ENCODE data around the gene NABP2.
A peak's percentile ranks its signal among the peaks of the same experiment; 100 is the strongest.
"Not testable (repeated sequence)": the region's sequence is repeated elsewhere in the genome, so short reads cannot be mapped to it uniquely, and the experiment has no call there.

The NABP2 gene

DNA sequence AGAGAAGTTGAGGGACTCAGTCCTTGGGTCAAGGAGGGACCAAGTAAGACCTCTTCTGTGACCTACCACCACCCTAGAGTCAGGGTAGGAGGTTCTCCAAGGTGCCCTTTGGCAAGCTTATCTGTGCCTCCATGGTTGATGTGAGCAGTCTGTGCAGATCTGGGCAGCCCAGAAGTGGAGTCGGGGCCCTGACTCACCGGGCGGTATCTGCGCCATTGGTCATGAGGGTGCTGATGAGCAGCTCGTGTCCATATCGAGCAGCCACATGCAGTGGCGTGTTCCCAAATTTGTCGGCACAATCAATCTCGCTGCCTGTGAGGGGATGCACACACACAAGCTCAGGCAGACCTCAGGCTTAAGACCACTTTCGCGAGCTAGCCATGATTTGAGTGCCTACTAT, 28.9 kb downstream of the NABP2 start:
- H3K27me3 Mint-ChIP-seq = no peaks in the 10 kb centered on the region
- H3K36me3 Mint-ChIP-seq = peaks cover 7% of the 10 kb centered on the region
- H3K4me3 Mint-ChIP-seq = no peak overlapping the region
- H3K27ac Mint-ChIP-seq = no peak overlapping the region
- H3K9me3 Mint-ChIP-seq = no peaks in the 10 kb centered on the region
- H3K4me1 Mint-ChIP-seq = peaks cover 16% of the 10 kb centered on the region

DNA sequence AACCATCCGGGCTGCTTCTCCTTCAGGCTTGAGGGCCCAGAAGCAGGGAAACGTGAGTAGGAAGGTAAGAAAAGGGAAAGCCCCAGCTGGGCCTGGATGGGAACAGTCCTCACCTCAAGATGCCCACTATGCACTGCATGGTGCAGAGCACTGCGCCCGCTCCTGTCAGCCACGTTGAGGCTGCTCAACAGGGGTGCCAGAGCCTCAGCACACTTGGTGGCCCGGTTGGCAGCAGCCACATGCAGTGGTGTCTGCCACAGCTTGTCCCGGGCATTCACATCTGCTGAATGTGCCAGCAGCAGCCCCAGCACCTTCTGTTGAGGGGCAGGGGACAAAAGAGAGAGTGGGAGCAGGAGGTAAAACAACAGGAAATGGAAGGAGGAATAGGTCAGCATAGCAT, 31.5 kb downstream of the NABP2 start:
- H3K27ac Mint-ChIP-seq = no peak overlapping the region
- H3K4me1 Mint-ChIP-seq = peaks cover 23% of the 10 kb centered on the region
- H3K4me3 Mint-ChIP-seq = no peak overlapping the region

DNA sequence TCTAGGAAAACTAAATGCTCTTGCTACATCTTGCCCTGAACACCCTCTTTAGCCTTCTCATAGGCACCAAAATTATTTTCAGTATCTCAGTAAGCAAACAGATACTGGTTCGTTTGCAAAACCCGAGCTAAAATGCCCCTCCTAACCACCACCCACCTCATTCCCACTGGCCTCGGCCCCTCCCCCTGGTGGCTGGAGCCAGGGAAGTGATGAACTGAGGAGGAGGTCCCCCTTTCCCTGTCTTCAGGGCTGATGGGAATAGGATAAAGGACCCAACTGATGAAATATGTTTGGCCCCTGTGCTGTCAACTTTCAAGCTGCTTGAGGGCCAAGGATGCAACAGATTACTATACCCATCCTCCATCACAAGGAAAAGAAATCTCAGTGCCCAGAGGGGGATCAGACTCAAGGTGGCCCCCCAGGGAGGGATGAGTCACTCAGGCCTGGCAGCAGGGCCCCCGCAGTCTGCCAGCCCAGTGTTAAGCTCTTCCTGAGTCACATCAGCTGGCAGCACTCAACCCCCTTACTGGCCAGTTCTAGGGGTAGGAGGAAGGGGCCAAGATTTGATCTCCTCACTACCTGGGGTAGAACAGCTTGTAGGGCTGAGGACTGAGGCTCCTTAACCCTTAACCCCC, 32.3 kb downstream of the NABP2 start:
- Mint-ChIP-seq H3K27me3 (no peaks in the 10 kb centered on the region), H3K4me1 (peaks cover 23% of the 10 kb centered on the region), H3K4me3 (peak overlapping the region; percentile 85), H3K27ac (peak overlapping the region; percentile 57), H3K9me3 (no peaks in the 10 kb centered on the region), H3K36me3 (peaks cover 7% of the 10 kb centered on the region)

More for the DNA sequence above, 31.5 kb downstream of the NABP2 start:
- peaks cover 7% of the 10 kb centered on the region for H3K36me3 Mint-ChIP-seq
- no peaks in the 10 kb centered on the region for H3K27me3 Mint-ChIP-seq
- no peaks in the 10 kb centered on the region for H3K9me3 Mint-ChIP-seq

DNA sequence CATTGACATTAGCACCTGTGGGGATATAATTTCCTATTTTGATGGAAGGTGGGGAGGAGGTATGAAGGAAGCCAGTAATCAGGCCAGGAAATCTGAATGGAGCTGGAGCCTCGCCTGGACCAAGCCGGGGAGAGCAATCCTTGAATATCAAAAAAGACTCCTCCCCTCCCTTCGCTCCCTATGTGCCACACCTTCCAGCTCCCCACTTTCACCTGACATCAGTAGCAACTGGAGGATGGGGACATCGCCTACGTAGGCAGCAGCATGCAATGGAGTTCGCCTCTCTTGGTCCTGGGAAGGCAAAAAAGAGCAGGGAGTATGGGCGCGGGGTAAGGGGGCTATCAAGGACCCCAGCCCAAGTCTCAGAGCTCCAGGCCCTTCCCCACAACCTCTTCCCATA, 32.9 kb downstream of the NABP2 start:
- H3K9me3 Mint-ChIP-seq = no peaks in the 10 kb centered on the region
- peak overlapping the region; percentile 85 for H3K4me3 Mint-ChIP-seq
- peak overlapping the region; percentile 57 for H3K27ac Mint-ChIP-seq
- peaks cover 5% of the 10 kb centered on the region for H3K36me3 Mint-ChIP-seq
- no peaks in the 10 kb centered on the region for H3K27me3 Mint-ChIP-seq
- peaks cover 23% of the 10 kb centered on the region for H3K4me1 Mint-ChIP-seq

DNA sequence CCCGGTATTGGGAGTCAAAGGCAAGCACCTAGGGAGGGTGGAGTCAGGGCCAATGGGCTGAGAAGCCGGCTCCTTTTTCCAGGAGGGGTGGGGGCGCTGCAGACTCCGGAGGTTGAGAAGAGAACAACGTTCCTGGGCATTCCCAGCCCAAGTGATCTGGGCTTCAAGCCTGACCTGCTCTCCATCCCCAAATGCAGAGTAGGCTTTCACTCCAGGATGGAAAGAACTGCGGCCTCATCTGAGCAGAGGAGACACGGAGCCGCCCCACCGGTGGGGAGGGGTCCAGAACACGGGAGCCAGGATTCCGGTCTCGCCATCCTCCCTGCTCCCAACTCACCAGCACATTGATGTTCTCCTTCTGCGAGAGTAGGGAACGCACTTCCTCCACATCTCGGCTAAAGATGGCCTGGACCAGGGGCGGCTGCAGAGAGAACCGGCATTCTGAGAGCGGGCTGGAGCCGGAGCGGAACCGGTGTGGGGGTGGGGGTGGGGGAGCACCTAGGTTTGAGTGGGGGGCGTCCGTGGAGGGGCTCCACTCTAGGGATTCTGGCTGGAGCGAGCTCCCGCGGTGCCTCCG, 33.4 kb downstream of the NABP2 start:
- Mint-ChIP-seq H3K4me3 (peak overlapping the region; percentile 85), H3K36me3 (peaks cover 3% of the 10 kb centered on the region), H3K4me1 (peaks cover 23% of the 10 kb centered on the region), H3K27me3 (no peaks in the 10 kb centered on the region), H3K27ac (no peak overlapping the region), H3K9me3 (no peaks in the 10 kb centered on the region)

DNA sequence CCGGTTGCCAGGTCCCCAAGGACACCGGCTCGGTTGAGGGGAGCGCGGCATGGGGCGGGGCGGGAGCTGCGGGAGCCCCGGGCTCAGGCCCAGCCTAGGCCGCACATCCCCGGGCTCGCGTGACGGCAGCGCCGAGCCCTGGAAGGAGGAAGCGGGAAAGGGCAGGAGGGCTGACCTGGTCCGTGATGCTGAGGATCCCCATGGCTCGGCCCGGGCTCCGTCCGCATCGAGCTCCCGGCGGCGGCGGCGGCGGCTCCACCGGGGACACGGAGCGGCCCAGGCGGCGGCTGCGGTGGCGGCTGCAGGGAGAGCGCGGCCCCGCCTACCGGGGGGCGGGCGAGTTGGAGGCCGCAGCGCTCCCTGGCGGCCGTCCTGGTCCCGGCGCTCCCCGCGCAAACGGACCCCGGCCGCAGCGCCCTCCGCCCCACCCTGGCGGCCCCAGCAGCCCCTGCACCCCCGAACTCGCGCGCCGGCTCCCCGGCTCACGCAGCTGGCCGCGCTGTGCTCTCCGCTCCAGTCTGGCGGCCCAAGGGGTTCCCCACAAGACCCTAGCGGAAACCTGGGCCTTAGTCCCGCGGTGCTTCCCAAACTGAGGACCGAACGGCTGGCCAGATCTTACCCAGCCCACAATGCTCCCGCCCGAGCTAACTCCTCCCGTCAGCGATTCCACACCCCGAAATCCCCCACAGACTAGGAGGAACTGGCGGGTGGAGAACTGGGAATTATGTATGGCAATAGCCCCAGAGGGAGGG, 34.1 kb downstream of the NABP2 start, which contains the start of gene ANKRD52:
ANKRD52 (minus strand) TSS at position 317 of the 752 bp plus-strand sequence; CDS start at position 202, 115 bp downstream.
- Mint-ChIP-seq H3K36me3 (peaks cover 3% of the 10 kb centered on the region), H3K4me3 (peak within 1 kb of the TSS; percentile 94), H3K27ac (peak within 1 kb of the TSS; percentile 90), H3K4me1 (peaks cover 23% of the 10 kb centered on the region), H3K9me3 (no peaks in the 10 kb centered on the region), H3K27me3 (no peaks in the 10 kb centered on the region)

DNA sequence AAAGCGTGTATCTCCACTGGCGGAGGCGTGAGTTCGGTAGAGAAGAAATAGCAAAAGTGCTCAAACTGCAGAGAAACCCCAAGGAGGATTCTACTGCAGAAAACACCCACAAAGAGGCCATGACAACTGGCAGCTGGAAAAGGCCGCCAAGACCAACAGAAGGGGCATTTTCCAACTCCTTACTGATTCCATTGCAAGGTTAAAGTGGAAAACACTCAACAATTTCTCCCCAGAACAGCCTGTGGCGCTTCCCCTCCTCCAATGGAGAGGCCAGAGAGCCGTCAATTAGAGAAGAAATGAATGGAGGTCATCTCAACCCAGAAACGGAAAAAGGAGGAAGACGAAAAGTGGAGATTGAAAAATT, 34.7 kb downstream of the NABP2 start:
- H3K27ac Mint-ChIP-seq = peak overlapping the region; percentile 90
- H3K4me3 Mint-ChIP-seq = peak overlapping the region; percentile 94
- H3K4me1 Mint-ChIP-seq = peaks cover 23% of the 10 kb centered on the region
- H3K27me3 Mint-ChIP-seq = no peaks in the 10 kb centered on the region
- peaks cover 3% of the 10 kb centered on the region for H3K36me3 Mint-ChIP-seq
- no peaks in the 10 kb centered on the region for H3K9me3 Mint-ChIP-seq

DNA sequence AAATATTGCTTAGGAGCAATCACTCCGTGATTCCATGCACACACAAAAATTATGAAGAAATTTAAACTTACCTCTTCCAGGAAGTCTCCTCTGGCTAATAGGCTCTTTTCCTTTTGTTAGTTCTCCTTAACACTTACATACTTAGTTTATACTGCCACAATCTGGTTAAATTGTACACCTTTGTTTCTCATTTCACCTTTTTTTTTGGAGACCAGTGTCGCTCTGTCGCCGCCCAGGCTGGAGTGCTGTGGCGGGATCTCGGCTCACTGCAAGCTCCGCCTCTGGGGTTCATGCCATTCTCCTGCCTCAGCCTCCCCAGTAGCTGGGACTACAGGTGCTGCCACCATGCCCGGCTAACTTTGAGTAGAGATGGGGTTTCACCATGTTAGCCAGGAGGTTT, 36.2 kb downstream of the NABP2 start:
- no peaks in the 10 kb centered on the region for H3K27me3 Mint-ChIP-seq
- peaks cover 21% of the 10 kb centered on the region for H3K4me1 Mint-ChIP-seq
- no peaks in the 10 kb centered on the region for H3K36me3 Mint-ChIP-seq
- peak overlapping the region; percentile 23 for H3K4me3 Mint-ChIP-seq
- no peak overlapping the region for H3K27ac Mint-ChIP-seq
- H3K9me3 Mint-ChIP-seq = no peaks in the 10 kb centered on the region

DNA sequence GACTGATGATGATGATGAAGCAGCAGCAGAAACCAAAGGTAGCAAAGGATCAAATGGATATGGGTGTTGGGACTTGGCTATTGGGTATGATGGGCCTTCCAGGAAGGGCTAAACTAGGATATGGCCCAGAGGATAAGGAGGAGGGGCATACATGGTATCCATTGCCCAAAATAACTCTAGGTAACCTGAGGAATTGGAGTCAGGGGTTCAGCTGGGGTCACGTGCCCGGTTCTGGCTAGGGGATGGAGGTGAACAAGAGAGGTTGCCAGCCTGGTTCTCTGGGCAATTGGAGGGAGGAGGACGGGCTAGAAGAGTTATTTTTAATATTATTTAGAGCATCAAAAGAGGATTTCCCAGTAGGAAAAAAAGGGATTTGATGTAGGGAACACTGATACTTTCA, 36.8 kb downstream of the NABP2 start:
- H3K27me3 Mint-ChIP-seq = no peaks in the 10 kb centered on the region

DNA sequence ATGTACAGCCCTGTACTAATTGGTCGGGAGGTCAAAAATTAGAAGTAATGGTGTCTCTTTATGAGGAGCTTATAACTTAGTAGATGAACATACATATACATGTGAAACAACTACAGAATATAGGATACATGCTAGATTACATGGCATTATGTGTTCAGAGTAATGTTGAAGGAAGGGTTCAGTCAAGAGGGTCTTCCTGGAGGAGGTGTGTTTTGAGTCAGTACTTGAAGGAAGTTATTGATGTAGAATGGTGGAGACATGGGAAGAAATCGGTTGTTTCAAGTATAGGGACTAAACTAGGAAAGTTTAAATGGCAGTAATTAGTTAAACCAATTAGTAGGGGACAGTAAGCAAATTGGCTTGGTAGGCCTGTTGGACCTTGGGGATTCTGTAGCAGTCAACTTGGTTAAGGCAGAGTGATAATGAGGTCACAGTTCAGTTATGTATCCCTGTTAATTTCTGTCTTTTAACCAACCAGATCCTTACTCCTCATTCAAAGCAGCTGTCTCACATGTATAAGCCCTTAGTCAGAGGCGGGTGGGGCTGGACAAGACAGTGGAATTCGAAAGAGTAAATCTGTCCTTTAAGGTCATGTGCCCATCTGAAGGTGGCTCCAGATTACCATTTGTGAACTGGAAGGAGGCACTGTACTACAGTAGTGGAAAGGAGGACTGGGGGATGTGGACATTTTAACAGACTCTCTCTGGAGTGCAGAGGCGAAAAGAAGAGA, 37.5 kb downstream of the NABP2 start:
- no peaks in the 10 kb centered on the region for H3K9me3 Mint-ChIP-seq
- H3K4me3 Mint-ChIP-seq = no peak overlapping the region
- no peaks in the 10 kb centered on the region for H3K27me3 Mint-ChIP-seq
- peaks cover 22% of the 10 kb centered on the region for H3K4me1 Mint-ChIP-seq
- peak overlapping the region; percentile 43 for H3K27ac Mint-ChIP-seq
- H3K36me3 Mint-ChIP-seq = no peaks in the 10 kb centered on the region

More for the DNA sequence above, 36.8 kb downstream of the NABP2 start:
- H3K9me3 Mint-ChIP-seq = no peaks in the 10 kb centered on the region
- no peak overlapping the region for H3K4me3 Mint-ChIP-seq
- no peak overlapping the region for H3K27ac Mint-ChIP-seq
- H3K4me1 Mint-ChIP-seq = peaks cover 24% of the 10 kb centered on the region
- H3K36me3 Mint-ChIP-seq = no peaks in the 10 kb centered on the region

DNA sequence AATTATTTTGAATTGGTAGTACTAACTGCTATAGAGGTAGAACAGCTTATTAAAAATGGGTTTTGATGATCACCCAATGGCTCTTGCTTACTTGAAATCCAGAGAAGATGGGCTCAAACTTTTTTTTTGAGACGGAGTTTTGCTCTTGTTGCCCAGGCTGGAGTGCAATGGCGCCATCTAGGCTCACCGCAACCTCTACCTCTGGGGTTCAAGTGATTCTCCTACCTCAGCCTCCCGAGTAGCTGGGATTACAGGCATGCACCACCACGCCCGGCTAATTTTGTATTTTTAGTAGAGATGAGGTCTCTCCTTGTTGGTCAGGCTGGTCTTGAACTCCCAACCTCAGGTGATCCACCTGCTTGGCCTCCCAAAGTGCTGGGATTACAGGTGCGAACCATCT, 38.8 kb downstream of the NABP2 start:
- H3K27ac Mint-ChIP-seq, H3K36me3 Mint-ChIP-seq, H3K4me3 Mint-ChIP-seq, H3K9me3 Mint-ChIP-seq, H3K27me3 Mint-ChIP-seq: not testable (repeated sequence)
- H3K4me1 Mint-ChIP-seq = peaks cover 27% of the 10 kb centered on the region

DNA sequence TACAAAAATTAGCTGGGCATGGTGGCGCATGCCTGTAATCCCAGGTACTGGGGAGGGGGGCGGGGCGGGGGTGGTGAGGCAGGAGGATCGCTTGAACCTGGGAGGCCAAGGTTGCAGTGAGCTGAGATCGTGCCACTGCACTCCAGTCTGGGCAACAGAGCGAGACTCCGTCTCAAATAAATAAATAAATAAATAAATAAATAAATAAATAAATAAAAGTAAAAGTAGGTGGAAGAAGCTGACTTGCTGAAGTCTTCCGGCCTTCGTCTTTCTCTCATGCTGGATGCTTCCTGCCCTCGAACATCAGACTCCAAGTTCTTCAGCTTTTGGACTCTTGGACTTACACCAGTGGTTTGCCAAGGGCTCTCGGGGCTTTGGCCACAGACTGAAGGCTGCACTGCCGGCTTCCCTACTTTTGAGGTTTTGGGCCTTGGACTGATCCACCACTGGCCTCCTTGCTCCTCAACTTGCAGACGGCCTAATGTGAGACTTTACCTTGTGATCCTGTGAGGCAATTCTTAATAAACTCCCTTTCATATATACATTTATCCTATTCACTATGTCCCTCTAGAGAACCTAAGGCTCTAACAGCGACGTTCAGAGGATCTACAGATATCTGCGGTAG, 42.0 kb downstream of the NABP2 start:
- H3K27me3 Mint-ChIP-seq, H3K9me3 Mint-ChIP-seq, H3K36me3 Mint-ChIP-seq: not testable (repeated sequence)
- Mint-ChIP-seq H3K27ac (peak overlapping the region; percentile 83), H3K4me3 (peak overlapping the region; percentile 93), H3K4me1 (peaks cover 22% of the 10 kb centered on the region)

DNA sequence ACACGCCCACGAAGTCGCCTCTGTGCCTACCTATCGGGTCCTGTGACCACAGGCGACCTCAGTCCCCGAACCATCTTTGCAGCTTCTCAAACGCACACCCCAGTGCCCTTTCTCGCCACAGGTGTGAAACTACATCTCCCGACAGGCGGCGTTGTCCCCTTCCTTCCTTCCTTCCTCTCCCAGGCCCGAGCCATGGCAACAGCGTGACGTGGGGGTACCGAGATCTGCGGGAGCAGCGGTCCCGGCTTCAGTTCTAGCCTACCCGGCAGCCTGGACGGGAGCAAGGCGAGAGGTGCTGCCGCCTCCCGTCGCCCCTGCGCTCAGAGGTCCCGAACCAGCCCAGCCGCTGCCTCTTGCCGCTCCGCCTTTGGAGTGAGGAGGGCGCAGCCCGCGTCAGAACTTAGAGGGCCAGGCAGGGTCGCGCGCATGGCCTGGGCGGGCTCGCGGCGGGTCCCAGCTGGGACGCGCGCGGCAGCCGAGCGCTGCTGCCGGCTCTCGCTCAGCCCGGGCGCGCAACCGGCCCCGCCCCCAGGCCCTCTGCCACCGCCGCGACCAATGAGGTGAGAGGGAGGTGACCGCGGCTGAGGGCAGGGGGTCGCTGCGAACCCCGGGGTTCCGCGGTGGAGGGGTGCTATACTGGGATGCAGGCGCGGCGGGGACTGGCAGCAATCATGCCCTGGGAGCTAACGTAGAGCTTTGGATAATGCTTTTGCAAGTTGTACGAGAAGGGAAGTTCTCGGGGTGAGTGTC, 42.7 kb downstream of the NABP2 start, which contains the start of gene COQ10A:
COQ10A (plus strand) TSS at position 250 of the 750 bp plus-strand sequence; CDS start at position 427, 177 bp downstream.
- Mint-ChIP-seq H3K4me3 (peak within 1 kb of the TSS; percentile 93), H3K36me3 (peaks cover 3% of the 10 kb centered on the region), H3K9me3 (no peaks in the 10 kb centered on the region), H3K4me1 (peaks cover 22% of the 10 kb centered on the region), H3K27ac (peak within 1 kb of the TSS; percentile 83), H3K27me3 (no peaks in the 10 kb centered on the region)

DNA sequence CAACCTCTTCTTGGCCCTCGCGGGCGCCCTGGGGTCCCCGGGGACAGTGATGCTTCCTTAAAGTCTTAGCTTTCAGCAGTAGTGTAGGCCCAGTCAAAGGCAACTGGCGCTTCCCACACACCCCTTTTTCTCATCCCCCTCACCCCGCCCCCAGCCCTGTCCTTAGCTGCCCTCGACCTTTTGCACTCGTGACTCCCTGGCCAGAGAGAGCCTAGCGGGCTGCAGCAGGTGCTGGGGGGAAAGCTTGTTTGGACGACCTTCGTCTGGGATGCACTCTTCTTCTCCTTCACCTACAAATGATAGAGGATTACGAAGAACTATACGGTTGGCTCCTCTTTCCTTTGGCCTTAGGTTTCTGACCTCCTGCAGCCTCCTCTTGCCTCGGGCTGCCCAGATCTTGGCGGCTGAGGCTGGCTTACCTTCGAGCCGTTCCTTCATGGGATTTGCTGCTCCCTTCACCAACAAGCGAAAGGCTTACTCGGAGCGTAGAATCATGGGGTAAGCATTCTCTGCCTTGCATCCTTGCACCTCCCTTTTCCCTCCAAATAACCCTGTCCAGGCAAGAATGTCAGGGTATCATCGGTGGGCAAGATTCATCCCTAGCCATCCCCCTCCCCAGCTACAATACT, 43.4 kb downstream of the NABP2 start:
- H3K27ac Mint-ChIP-seq = peak overlapping the region; percentile 74

More for the DNA sequence above, 43.4 kb downstream of the NABP2 start:
- H3K9me3 Mint-ChIP-seq = no peaks in the 10 kb centered on the region
- H3K36me3 Mint-ChIP-seq = peaks cover 3% of the 10 kb centered on the region
- peaks cover 22% of the 10 kb centered on the region for H3K4me1 Mint-ChIP-seq
- H3K4me3 Mint-ChIP-seq = peak overlapping the region; percentile 93
- no peaks in the 10 kb centered on the region for H3K27me3 Mint-ChIP-seq

Measured in activated naive CD4-positive, alpha-beta T cell treated with anti-CD3 and anti-CD28 coated beads, Interleukin-2, amount 50 U/mL, for 24 hours (primary cell).